Activated T-helper 17 cell treated with anti-CD3 and anti-CD28 coated beads, Interleukin-2, amount 50 U/mL, for 72 hours (primary cell): ENCODE data around the gene RAD23B. TPM values are rescaled to one million over a fixed set of nuclear protein-coding genes. Genes with fewer than 3 reads are reported as not detected.
"Not testable (repeated sequence)": the region's sequence is repeated elsewhere in the genome, so short reads cannot be mapped to it uniquely, and the experiment has no call there.

Experiments
- ATAC-seq: fragments of 150-1000 bp; cut with Tn5 transposase; replicated peaks from 2 replicates; pipeline ENCODE4 v1.10.0; 2021; ENCODE audit warnings: mild to moderate bottlenecking, moderate library complexity
- H3K27ac Mint-ChIP-seq: one replicate; pipeline ENCODE4 v1.8.0; 2022; ENCODE audit warnings: mixed read lengths
- H3K27me3 Mint-ChIP-seq: one replicate; pipeline ENCODE4 v1.8.0; 2022; ENCODE audit warnings: mixed read lengths
- H3K36me3 Mint-ChIP-seq: one replicate; pipeline ENCODE4 v1.8.0; 2022; ENCODE audit warnings: low read depth, mild to moderate bottlenecking, mixed read lengths
- H3K4me1 Mint-ChIP-seq: one replicate; pipeline ENCODE4 v1.8.0; 2022; ENCODE audit warnings: mixed read lengths
- H3K4me3 Mint-ChIP-seq: one replicate; pipeline ENCODE4 v1.8.0; 2022; ENCODE audit warnings: mild to moderate bottlenecking, mixed read lengths
- H3K9me3 Mint-ChIP-seq: one replicate; pipeline ENCODE4 v1.8.0; 2022; ENCODE audit warnings: mixed read lengths
- total RNA-seq, 2 donors: library from RNA; stranded (reverse); gene quantifications; one replicate each; pipeline ENCODE4 v1.2.3, GENCODE V29; 2022

RAD23B gene
- total RNA-seq, 2 donors from 2014 or later, result 67.7 to 113 TPM

DNA sequence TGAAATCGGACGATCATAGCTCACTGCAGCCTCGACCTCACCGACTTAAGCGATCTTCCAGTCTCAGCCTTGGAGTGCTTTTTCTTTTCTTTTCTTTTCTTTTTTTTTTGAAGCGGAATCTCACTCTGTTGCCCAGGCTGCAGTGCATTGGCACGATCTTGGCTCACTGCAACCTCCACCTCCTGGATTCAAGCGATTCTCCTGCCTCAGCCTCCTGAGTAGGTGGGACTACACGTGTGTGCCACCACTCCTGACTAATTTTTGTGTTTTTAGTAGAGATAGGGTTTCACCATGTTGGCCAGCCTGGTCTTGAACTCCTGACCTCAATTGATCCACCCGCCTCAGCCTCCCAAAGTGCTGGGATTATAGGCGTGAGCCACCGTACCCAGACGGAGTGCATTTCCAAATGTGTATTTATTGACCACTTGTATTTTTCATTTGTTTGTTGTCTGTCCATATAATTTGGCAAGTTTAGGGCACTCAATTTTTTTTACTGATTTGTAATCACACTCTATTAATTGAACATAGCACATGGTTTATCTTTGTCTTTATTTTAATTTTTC, 23.2 kb upstream of the RAD23B start:
- H3K27ac Mint-ChIP-seq, H3K9me3 Mint-ChIP-seq, H3K4me1 Mint-ChIP-seq, ATAC-seq, H3K4me3 Mint-ChIP-seq, H3K36me3 Mint-ChIP-seq: not testable (repeated sequence)
- peaks cover 15% of the 10 kb centered on the region for H3K27me3 Mint-ChIP-seq

DNA sequence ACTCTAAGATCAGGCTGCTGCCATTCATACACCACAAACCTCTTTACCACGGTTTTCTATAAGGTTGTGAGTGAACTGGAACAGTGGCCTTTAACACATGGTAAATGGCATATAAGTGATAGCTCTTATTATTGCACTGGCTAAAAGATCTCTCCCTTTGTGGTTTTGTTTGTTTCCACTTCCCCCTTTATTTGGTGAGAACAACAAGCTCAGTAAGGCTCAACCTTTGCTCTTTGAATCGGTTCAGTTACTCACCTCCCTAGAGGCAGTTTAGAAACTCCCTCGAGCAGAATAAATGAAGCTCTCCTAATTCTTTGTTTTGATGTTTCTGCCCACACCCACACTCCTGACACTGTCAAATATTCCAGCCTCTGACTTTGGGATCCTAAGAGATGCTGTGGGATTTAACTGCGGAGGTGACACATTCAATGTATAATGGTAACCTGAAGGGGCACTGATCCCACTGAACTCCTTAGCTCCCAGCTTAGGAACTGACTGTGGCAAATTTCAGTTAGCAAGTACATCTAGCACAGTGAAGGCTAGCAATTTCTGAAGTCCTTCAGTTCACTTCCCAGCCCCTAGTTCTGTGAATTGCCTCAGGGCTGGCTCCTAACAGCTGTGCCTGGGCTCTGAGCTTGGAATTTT, 22.5 kb upstream of the RAD23B start:
- Mint-ChIP-seq H3K4me3 (no peak overlapping the region), H3K36me3 (no peaks in the 10 kb centered on the region), H3K4me1 (no peaks in the 10 kb centered on the region), H3K9me3 (no peaks in the 10 kb centered on the region), H3K27me3 (peaks cover 15% of the 10 kb centered on the region), H3K27ac (no peak overlapping the region)
- ATAC-seq, result no peak

GRCh38 chr9:107261106-107261505, 22.0 kb upstream of the RAD23B start:
- Mint-ChIP-seq H3K27ac (no peak overlapping the region), H3K9me3 (no peaks in the 10 kb centered on the region), H3K27me3 (peaks cover 15% of the 10 kb centered on the region), H3K4me3 (no peak overlapping the region), H3K36me3 (no peaks in the 10 kb centered on the region), H3K4me1 (no peaks in the 10 kb centered on the region)
- no peak for ATAC-seq

DNA sequence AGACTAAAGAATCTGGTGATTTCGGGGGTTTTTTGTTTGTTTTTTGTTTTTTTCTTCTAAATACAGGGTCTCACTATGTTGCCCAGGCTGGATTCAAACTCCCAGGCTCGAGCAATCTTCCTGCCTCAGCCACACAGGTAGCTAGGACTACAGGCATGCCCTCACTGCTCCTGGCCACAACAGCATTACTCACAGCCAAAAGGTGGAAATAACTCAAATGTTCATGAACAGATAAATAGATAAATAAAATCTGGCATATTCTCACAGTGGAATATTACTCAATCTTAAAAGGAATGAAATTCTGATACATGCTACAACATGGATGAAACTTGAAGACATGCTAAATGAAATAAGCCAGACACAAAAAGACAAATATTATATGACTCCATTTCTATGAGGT, 19.8 kb upstream of the RAD23B start:
- Mint-ChIP-seq H3K36me3 (no peaks in the 10 kb centered on the region), H3K4me3 (no peak overlapping the region), H3K27me3 (peaks cover 15% of the 10 kb centered on the region), H3K4me1 (no peaks in the 10 kb centered on the region), H3K9me3 (no peaks in the 10 kb centered on the region), H3K27ac (no peak overlapping the region)
- ATAC-seq, result no peak

- peaks cover 5% of the 10 kb centered on the region for H3K4me1 Mint-ChIP-seq
- no peaks in the 10 kb centered on the region for H3K9me3 Mint-ChIP-seq
- H3K27me3 Mint-ChIP-seq, result peaks cover 17% of the 10 kb centered on the region
- no peak for ATAC-seq
- no peak overlapping the region for H3K4me3 Mint-ChIP-seq
- no peaks in the 10 kb centered on the region for H3K36me3 Mint-ChIP-seq
- H3K27ac Mint-ChIP-seq, result no peak overlapping the region
Measured at GRCh38 chr9:107266624-107267368, 16.3 kb upstream of the RAD23B start.

DNA sequence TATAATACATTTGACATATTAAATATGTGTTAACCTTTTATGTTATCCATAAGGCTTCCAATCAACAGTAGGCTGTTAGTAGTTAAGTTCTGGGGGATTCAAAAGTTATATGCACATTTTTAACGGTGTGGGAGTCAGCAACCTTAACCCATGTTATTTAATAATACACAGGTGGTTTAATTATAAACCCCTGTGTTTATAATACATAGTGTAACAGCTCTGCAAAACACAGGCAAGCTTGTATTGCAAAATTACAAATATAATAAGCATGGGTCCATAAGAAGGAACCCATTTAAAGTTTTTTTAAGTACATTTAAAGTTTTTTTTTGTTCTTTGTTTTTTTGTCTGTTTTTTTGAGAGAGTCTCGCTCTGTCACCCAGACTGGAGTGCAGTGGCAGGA, 14.5 kb upstream of the RAD23B start:
- Mint-ChIP-seq H3K27ac (no peak overlapping the region), H3K9me3 (no peaks in the 10 kb centered on the region), H3K36me3 (no peaks in the 10 kb centered on the region), H3K4me3 (no peak overlapping the region), H3K4me1 (peaks cover 5% of the 10 kb centered on the region), H3K27me3 (peaks cover 11% of the 10 kb centered on the region)
- ATAC-seq, result no peak

- Mint-ChIP-seq H3K27me3 (peaks cover 16% of the 10 kb centered on the region), H3K36me3 (no peaks in the 10 kb centered on the region), H3K4me1 (peaks cover 10% of the 10 kb centered on the region), H3K9me3 (no peaks in the 10 kb centered on the region), H3K27ac (no peak overlapping the region), H3K4me3 (no peak overlapping the region)
- no peak for ATAC-seq
Measured at GRCh38 chr9:107269254-107269653, 13.8 kb upstream of the RAD23B start.

GRCh38 chr9:107269681-107270080, 13.4 kb upstream of the RAD23B start:
- H3K4me3 Mint-ChIP-seq, result no peak overlapping the region
- peaks cover 16% of the 10 kb centered on the region for H3K27me3 Mint-ChIP-seq
- H3K9me3 Mint-ChIP-seq, result no peaks in the 10 kb centered on the region
- no peaks in the 10 kb centered on the region for H3K36me3 Mint-ChIP-seq
- ATAC-seq, result no peak
- H3K4me1 Mint-ChIP-seq, result peaks cover 10% of the 10 kb centered on the region
- no peak overlapping the region for H3K27ac Mint-ChIP-seq

DNA sequence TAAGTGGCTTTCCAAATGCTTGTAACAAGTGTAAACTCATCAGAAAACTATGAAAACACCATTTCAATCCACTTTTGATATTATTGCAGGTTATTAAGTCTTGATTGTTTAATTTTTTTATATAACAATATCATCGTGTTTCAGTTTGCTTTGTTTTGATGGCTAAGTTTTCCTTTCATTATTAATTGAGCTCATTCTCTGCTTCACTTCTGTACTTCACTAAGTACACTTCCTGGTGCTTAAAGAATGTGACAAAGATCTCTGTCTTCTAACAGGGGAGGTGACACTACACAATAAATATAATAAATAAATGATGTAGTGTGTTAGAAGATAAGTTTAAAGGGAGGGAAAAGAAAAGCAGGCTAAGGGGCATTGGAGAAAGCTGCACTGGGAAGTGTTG, 13.0 kb upstream of the RAD23B start:
- no peak overlapping the region for H3K27ac Mint-ChIP-seq
- no peaks in the 10 kb centered on the region for H3K36me3 Mint-ChIP-seq
- no peak for ATAC-seq
- no peak overlapping the region for H3K4me3 Mint-ChIP-seq
- peaks cover 18% of the 10 kb centered on the region for H3K27me3 Mint-ChIP-seq
- no peaks in the 10 kb centered on the region for H3K9me3 Mint-ChIP-seq
- H3K4me1 Mint-ChIP-seq, result peaks cover 10% of the 10 kb centered on the region

GRCh38 chr9:107270580-107270979, 12.5 kb upstream of the RAD23B start:
- Mint-ChIP-seq H3K36me3 (no peaks in the 10 kb centered on the region), H3K9me3 (no peaks in the 10 kb centered on the region), H3K27ac (no peak overlapping the region), H3K4me3 (no peak overlapping the region), H3K4me1 (peaks cover 10% of the 10 kb centered on the region), H3K27me3 (peaks cover 23% of the 10 kb centered on the region)
- no peak for ATAC-seq

- Mint-ChIP-seq H3K27me3 (peaks cover 25% of the 10 kb centered on the region), H3K9me3 (no peaks in the 10 kb centered on the region), H3K27ac (no peak overlapping the region), H3K36me3 (no peaks in the 10 kb centered on the region), H3K4me1 (peaks cover 10% of the 10 kb centered on the region), H3K4me3 (no peak overlapping the region)
- ATAC-seq, result no peak
Measured at GRCh38 chr9:107273634-107274033, 9.4 kb upstream of the RAD23B start.

- Mint-ChIP-seq H3K36me3 (no peaks in the 10 kb centered on the region), H3K4me1 (peaks cover 10% of the 10 kb centered on the region), H3K9me3 (no peaks in the 10 kb centered on the region), H3K27ac (no peak overlapping the region), H3K4me3 (no peak overlapping the region), H3K27me3 (peaks cover 25% of the 10 kb centered on the region)
- ATAC-seq, result no peak
Measured at GRCh38 chr9:107274096-107274495, 9.0 kb upstream of the RAD23B start.

DNA sequence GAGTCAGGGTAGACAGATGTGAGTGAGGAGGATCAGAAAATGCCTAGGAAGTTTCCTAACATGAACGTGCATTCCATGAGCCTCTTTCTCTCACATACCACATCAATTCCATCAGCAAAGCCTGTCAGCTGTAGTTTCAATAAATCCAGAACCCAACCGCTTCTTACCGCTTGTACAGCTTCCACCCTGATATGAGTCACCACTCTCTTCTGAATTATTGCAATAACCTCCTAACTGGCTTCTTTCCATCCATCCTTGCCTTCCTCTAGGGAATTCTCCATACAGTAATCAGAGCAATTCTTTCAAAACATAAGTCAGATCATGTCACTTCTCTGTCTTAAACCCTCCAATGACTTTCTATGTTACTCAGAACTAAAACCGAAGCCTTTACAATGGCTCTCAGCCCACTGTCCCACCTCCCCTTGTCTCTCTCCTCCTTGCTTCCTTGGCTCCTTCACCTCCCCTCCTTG, 8.1 kb upstream of the RAD23B start:
- no peaks in the 10 kb centered on the region for H3K9me3 Mint-ChIP-seq
- H3K36me3 Mint-ChIP-seq, result no peaks in the 10 kb centered on the region
- H3K4me3 Mint-ChIP-seq, result no peak overlapping the region
- ATAC-seq, result no peak
- H3K4me1 Mint-ChIP-seq, result peaks cover 10% of the 10 kb centered on the region
- H3K27ac Mint-ChIP-seq, result no peak overlapping the region
- peaks cover 25% of the 10 kb centered on the region for H3K27me3 Mint-ChIP-seq

DNA sequence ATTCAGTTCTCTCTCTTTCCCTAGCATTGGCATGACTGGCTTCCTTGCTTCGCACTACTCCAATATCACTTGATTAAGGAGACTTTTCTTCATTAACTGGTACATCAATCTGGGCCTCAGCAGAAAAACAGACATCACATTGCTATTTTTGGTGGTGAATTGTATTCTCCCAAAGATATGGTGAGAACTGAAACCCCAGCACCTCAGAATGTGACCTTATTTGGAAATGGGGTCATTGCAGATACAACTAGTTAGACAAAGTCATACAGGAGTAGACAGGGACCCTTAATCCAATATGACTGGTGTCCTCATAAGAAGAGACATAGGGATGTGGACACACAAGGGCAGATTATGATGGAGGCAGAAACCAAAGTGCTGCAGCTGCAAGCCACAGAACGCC, 7.5 kb upstream of the RAD23B start:
- no peak overlapping the region for H3K4me3 Mint-ChIP-seq
- peaks cover 23% of the 10 kb centered on the region for H3K27me3 Mint-ChIP-seq
- no peaks in the 10 kb centered on the region for H3K9me3 Mint-ChIP-seq
- no peaks in the 10 kb centered on the region for H3K36me3 Mint-ChIP-seq
- H3K4me1 Mint-ChIP-seq, result peaks cover 6% of the 10 kb centered on the region
- no peak overlapping the region for H3K27ac Mint-ChIP-seq
- ATAC-seq, result no peak
